Measurements from ENCODE around the gene LMTK2.
A peak's percentile ranks its signal among the peaks of the same experiment; 100 is the strongest.

LMTK2 gene

DNA sequence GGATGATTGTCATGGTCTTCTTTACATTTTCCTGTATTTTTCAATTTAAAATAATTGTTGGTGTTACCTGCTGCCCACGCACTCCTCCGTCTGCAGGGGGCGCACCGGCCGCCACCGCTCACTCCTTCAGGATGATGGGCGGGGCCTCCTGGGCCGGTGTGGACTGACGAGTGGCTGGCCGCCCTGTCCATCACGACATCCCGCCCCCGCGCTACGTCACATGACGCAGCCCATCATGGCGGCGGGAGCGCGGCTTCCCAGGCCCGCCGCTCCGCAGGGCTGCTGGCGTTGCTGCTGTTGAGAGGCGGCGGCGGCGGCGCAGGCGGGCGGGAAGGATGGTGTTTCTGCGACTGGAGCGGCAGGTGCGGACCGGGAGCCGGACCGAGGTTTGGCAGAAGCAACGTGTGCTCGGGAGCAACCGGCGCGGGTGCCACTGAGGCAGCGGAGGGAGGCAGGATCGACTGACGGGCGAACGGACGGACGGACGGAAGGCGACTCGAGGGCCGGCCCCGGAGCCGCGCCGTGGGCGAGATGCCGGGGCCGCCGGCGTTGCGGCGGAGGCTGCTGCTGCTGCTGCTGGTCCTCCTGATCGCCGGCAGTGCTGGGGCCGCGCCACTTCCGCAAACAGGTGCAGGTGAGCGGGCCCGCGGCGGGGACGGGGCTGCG, at the start of gene LMTK2:
Gene LMTK2, plus strand, starts transcription at position 216 of the 666 bp plus-strand sequence. Its CDS starts 316 bp downstream, at position 532.
- TF ChIP-seq, protein P1, sequence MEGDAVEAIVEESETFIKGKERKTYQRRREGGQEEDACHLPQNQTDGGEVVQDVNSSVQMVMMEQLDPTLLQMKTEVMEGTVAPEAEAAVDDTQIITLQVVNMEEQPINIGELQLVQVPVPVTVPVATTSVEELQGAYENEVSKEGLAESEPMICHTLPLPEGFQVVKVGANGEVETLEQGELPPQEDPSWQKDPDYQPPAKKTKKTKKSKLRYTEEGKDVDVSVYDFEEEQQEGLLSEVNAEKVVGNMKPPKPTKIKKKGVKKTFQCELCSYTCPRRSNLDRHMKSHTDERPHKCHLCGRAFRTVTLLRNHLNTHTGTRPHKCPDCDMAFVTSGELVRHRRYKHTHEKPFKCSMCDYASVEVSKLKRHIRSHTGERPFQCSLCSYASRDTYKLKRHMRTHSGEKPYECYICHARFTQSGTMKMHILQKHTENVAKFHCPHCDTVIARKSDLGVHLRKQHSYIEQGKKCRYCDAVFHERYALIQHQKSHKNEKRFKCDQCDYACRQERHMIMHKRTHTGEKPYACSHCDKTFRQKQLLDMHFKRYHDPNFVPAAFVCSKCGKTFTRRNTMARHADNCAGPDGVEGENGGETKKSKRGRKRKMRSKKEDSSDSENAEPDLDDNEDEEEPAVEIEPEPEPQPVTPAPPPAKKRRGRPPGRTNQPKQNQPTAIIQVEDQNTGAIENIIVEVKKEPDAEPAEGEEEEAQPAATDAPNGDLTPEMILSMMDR (IDR thresholded peaks at IDR 0.05; ENCODE audit: borderline replicate concordance, control extremely low read depth, extremely low read depth, insufficient read depth, missing control alignments), result peak; percentile 94
- DNase-seq (ENCODE audit: low spot score), result peak; percentile 98
- in situ Hi-C loops (cut with MboI; ENCODE audit: low sequenced_read_pairs, unreplicated experiment), result loop anchor here (10.0 kb wide), 1 partner anchor 58 kb away; no protein-coding TSS in a partner anchor

DNA sequence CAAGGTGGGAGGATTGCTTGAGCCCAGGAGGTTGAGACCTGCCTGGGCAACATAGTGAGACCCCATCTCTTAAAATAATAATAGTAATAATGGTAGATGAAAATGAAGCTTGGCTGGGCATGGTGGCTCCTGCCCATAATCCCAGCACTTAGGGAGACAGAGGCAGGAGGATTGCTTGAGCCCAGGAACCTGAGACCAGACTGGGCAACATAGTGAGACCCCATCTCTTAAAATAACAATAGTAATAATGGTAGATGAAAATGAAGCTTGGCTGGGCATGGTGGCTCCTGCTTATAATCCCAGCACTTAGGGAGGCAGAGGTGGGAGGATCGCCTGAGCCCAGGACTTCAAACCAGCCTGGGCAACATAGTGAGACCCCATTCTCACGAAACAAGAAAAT, 49.5 kb upstream of the LMTK2 start:
- in situ Hi-C loops (cut with MboI; ENCODE audit: low sequenced_read_pairs, unreplicated experiment), result no loop called here
- TF ChIP-seq, protein P1 (IDR thresholded peaks at IDR 0.05; ENCODE audit: borderline replicate concordance, control extremely low read depth, extremely low read depth, insufficient read depth, missing control alignments), result no peak
- no peak for DNase-seq (ENCODE audit: low spot score)

DNA sequence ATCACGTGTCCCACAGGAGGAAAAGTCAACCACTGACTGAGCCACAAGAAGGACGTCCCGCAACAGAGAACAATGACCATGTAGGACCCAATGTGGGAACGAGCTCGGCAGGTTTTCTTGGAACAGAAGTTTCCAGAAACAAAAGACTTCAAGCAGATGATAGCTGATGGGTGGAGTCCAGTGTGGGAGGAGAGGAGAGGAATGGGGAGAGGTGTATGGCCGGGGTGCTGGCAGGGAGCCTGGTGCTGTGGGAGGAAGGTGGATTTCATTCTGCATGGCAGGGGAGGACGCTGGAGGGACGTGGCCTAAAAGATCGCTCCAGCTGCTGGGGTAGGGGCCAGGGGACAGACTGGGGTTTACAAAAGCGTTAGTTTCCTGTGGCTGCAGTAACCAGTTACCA, 48.5 kb upstream of the LMTK2 start:
- TF ChIP-seq, protein P1 (IDR thresholded peaks at IDR 0.05; ENCODE audit: borderline replicate concordance, control extremely low read depth, extremely low read depth, insufficient read depth, missing control alignments), result no peak
- DNase-seq (ENCODE audit: low spot score), result no peak
- in situ Hi-C loops (cut with MboI; ENCODE audit: low sequenced_read_pairs, unreplicated experiment), result no loop called here

DNA sequence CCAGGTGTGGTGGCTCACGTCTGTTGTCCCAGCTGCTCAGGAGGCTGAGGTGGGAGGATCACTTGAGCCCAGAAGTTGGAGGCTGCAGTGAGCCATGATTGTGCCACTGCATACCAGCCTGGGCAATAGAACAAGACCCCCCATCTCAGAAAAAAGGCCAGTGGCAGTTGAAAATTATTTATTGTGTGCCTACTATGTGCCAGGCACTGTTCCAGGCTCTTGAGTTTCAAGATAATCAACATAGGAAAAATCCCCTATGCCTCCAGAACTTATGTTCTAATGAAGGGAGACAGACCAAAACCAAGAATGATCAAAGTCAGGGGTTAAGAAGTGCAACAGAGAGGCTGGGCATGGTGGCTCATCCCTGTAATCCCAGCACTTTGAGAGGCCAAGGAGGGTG, 42.4 kb upstream of the LMTK2 start:
- in situ Hi-C loops (cut with MboI; ENCODE audit: low sequenced_read_pairs, unreplicated experiment), result no loop called here
- no peak for DNase-seq (ENCODE audit: low spot score)
- TF ChIP-seq, protein P1 (IDR thresholded peaks at IDR 0.05; ENCODE audit: borderline replicate concordance, control extremely low read depth, extremely low read depth, insufficient read depth, missing control alignments), result no peak

DNA sequence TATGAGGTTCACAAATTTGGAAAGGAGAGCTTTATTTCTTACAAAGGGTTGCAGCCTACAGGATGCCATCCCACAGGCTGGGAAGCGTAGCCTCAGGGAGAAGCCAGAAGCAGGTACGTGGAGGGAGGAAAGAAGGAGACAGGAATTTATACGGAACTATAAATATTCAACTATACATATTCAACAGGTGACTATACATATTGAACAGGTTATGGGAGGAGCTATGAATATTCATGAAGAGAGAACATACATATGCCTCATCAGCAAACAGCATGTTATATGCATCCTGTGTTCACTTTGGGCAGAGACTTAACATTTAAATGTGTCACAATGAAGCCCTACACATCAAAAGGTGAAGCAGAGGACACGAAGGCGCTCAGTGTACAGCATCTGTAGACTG, 40.5 kb upstream of the LMTK2 start:
- TF ChIP-seq, protein P1 (IDR thresholded peaks at IDR 0.05; ENCODE audit: borderline replicate concordance, control extremely low read depth, extremely low read depth, insufficient read depth, missing control alignments), result no peak
- no peak for DNase-seq (ENCODE audit: low spot score)
- in situ Hi-C loops (cut with MboI; ENCODE audit: low sequenced_read_pairs, unreplicated experiment), result no loop called here

DNA sequence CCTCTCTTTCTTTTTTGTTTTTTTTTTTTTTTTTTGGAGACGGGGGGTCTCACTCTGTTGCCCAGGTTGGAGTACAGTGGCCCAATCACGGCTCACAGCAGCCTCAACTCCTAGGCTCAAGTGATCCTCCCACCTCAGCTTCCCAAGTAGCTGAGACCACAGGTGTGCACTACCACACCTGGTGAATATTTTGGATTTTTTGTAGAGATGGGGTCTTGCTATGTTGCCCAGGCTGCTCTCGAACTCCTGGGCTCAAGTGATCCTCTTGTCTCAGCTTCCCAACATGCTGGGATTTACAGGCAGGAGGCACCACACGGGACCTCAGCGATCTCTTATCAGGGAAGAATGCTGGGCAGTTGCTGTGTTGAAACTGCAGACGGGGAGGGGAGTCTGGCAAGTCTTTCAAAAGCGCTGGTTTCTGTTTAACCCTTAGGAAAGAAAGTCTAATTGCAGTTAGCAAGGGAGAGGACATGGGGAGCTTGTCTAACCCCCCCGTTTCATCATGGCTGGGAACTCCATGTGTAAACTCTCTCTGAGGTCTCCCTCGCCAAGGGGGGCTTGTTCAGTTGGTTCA, 39.6 kb upstream of the LMTK2 start:
- no peak for DNase-seq (ENCODE audit: low spot score)
- TF ChIP-seq, protein P1 (IDR thresholded peaks at IDR 0.05; ENCODE audit: borderline replicate concordance, control extremely low read depth, extremely low read depth, insufficient read depth, missing control alignments), result no peak
- in situ Hi-C loops (cut with MboI; ENCODE audit: low sequenced_read_pairs, unreplicated experiment), result no loop called here
